ENCODE data around the gene PROSER3.
"Not testable (repeated sequence)": the region's sequence is repeated elsewhere in the genome, so short reads cannot be mapped to it uniquely, and the experiment has no call there.

The PROSER3 gene

DNA sequence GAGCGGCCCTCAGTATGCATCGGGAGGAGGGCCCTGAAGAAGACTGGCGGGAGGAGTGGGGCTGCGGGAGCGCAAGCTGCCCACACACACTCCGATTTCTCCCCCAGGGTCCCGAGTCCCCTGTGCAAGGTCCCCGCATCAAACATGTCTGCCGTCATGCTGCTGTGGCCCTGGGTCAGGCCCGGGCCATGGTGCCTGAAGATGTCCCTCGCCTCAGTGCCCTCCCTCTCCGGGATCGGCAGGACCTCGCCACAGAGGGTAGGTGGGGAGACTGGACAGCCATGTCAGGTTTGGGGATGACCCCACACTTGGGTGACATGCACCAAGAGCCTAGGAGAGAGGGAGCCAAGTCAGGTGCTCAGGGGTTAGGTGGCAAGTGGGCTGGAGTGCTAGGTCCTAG lies 35.5 kb upstream of the PROSER3 start:
- no peak for DNase-seq (ENCODE audit: low read depth in 3 of 3)

DNA sequence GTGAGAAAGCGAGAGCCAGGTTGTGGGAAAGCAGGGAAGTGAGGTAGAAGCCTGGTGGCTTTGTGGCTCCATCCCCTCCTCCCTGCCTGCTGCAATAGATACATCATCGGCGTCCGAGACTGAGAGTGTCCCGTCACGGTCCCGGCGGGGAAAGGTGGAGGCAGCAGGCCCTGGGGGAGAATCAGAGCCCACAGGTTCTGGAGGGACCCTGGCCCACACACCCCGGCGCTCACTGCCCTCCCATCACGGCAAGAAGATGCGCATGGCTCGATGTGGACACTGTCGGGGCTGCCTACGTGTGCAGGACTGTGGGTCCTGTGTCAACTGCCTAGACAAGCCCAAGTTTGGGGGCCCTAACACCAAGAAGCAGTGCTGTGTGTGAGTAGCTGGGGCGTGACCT lies 35.1 kb upstream of the PROSER3 start:
- DNase-seq (ENCODE audit: low read depth in 3 of 3), result no peak

DNA sequence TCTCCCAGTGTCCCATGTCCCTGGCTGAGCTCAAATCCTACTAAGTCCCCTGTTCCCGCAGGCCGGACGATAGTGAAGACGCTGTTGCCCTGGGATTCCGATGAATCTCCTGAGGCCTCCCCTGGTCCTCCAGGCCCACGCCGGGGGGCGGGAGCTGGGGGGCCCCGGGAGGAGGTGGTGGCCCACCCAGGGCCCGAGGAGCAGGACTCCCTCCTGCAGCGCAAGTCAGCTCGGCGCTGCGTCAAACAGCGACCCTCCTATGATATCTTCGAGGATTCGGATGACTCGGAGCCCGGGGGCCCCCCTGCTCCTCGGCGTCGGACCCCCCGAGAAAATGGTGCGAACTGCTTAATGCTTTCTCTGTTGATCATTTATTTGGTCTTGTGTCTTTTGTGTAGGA lies 34.3 kb upstream of the PROSER3 start:
- no peak for DNase-seq (ENCODE audit: low read depth in 3 of 3)

DNA sequence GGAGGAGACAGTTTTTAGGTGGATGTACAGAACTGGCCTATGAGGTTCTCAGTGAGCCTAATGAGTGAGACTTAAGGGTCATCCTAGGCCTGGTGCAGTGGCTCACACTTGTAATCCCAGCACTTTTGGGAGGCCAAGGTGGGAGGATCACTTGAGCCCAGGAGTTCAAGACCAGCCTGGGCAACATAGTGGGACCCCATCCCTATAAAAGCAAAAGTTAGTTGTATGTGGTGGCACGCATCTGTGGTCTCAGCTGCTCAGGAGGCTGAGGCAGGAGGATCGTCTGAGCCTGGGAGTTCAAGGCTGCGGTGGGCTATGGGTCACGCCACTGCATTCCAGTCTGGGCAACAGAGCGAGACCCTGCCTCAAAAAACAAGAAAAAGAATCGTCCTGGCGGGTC lies 33.8 kb upstream of the PROSER3 start:
- DNase-seq (ENCODE audit: low read depth in 3 of 3), result not testable (repeated sequence)

DNA sequence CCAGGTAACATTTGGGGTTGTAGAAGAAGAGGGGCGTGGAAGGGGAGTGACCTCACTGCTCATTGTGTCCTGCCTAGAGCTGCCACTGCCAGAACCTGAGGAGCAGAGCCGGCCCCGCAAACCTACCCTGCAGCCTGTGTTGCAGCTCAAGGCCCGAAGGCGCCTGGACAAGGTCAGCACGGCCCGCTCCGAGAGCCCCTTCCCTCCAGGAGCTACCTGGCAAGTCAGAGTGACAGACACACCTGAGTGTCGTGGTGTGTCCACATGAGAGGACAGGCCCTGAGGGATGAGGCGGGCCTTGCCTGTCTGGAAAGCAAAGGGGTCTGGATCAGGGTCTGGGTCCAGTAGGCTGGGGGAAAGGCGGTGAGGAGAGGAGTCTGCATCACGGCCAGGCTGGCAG lies 33.4 kb upstream of the PROSER3 start:
- DNase-seq (ENCODE audit: low read depth in 3 of 3), result no peak

DNA sequence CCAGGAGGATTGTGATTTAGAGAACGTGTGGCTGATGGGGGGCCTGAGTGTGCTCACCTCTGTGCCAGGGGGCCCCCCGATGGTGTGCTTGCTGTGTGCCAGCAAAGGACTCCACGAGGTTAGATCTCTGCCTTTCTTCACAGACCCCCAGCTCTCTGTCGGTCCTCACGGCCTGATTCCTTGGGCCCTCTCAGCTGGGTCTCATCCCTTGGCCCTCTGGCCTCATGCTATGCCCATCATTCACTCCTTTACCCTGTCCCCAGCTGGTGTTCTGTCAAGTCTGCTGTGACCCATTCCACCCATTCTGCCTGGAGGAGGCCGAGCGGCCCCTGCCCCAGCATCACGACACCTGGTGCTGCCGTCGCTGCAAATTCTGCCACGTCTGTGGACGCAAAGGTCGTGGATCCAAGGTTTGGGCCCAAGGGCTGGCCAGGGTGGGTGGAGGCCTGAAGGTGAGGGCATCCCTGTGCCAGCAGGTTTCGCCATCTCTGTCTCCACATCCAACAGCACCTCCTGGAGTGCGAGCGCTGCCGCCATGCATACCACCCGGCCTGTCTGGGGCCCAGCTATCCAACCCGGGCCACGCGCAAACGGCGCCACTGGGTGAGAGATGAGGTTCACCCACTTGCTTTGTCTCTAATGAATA lies 32.6 kb upstream of the PROSER3 start:
- no peak for DNase-seq (ENCODE audit: low read depth in 3 of 3)

DNA sequence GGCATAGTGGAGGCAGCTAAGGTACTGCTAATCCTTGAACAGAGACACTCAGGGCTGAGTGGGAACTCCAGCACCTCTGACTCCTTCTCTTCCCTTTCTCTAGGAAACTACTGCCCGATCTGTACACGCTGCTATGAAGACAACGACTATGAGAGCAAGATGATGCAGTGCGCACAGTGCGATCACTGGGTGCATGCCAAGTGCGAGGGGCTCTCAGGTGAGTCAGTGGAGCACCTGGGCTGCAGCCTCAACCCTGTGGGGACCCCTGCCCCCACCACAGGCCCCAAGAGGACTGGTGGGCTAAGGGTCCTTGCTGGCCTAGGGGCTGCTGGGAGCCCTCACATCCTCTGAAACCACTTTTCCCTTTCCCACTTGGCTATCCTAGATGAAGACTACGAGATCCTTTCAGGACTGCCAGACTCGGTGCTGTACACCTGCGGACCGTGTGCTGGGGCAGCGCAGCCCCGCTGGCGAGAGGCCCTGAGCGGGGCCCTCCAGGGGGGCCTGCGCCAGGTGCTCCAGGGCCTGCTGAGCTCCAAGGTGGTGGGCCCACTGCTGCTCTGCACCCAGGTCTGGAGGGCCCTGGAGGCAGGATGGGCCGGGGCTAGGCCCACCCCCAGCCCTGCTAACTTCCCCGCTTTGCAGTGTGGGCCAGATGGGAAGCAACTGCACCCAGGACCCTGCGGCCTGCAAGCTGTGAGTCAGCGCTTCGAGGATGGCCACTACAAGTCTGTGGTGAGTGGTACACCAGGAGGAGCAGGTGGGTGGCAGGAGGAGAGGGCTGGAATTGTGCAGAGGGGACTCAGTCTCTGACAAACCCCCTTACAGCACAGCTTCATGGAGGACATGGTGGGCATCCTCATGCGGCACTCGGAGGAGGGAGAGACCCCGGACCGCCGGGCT lies 30.7 kb upstream of the PROSER3 start:
- no peak for DNase-seq (ENCODE audit: low read depth in 3 of 3)

DNA sequence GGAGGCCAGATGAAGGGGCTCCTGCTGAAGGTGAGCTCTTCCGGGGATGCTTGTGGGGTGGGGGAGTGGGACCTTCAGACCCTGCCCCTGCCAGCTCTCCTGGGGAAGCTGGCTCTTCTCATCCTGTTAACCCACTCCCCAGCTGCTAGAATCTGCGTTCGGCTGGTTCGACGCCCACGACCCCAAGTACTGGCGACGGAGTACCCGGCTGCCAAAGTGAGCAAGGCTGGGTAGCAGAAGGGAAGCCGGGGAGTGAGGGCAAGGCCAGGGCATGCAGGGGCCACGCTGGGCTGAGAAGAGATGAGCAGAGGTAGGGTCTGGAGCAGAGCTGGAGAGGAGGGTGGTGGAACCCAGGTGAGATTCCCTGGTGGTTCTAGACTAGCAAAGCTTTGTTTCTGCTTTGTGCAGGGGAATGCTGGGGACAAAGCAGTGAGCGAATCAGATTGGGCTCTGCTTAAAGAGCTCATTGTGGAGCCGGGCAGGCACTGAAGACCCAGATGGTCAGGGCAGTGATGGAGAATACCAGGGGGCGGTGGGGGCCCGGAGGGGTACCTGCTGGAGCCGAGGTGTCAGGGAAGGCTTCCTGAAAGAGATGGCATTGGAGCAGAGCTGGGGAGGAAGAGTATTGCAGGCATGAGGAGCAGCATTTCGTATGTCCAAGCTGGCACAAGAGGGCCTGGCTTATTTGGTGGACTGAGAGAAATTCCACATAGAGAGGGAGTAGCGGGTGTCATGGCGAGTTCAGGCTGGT lies 29.8 kb upstream of the PROSER3 start:
- DNase-seq (ENCODE audit: low read depth in 3 of 3), result no peak

DNA sequence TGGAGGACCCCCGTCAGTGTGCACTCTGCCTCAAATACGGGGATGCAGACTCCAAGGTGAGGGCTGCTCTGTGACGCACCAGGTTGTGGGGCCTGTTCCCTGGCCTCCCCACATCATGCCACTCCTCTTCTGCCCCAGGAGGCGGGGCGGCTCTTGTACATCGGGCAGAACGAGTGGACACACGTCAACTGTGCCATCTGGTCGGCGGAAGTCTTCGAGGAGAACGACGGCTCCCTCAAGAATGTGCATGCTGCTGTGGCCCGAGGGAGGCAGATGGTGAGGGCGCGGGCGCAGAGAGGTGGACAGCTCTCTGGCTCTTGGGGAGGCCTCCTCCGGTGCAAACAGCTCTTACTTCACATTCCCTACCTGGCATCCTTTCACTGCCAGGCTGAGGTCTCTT lies 29.0 kb upstream of the PROSER3 start:
- DNase-seq (ENCODE audit: low read depth in 3 of 3), result no peak

DNA sequence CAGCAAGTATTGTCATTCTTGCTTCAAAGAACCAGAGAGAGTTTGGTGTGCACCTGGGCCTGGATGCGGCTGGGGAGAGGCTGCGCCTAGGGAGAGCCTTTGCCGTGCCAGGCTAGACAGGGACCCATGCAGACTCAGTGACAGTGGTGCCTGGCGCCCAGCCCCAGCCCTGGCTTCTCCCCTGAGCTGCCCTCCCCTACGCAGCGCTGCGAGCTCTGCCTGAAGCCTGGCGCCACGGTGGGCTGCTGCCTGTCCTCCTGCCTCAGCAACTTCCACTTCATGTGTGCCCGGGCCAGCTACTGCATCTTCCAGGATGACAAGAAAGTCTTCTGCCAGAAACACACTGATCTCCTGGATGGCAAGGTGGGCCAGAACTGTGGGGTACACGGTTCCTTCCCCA lies 28.2 kb upstream of the PROSER3 start:
- DNase-seq (ENCODE audit: low read depth in 3 of 3), result no peak

DNA sequence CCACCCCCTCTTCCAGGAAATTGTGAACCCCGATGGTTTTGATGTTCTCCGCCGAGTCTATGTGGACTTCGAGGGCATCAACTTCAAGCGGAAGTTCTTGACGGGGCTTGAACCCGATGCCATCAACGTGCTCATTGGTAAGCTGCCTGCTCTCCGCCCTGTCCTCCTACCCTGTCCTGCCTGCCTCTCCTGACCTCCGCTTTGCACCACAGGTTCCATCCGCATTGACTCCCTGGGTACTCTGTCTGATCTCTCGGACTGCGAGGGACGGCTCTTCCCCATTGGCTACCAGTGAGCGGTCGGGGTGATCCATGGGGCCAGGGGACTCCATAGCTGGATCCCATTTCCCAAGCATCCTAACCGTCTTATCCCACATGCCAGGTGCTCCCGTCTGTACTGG lies 27.6 kb upstream of the PROSER3 start:
- no peak for DNase-seq (ENCODE audit: low read depth in 3 of 3)

DNA sequence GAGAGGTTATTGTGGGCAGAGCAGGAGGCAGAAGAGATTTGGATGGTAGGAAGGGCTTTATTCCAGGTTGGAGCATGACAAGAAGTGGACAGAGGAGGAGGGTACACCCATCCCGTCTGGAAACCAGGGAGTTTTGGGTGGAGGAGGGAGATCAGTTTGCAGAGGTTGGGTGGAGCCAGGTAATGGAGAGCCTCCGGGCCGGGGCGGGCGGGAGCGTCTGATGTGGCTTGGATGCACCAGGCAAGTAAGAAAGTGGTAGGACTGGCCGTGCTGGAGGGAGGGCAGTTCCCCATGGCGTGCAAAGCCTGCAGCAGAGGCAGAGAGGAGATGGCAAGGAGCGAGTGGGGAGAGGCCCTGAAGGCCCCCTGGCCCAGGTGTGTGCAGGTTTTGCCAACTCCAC lies 26.6 kb upstream of the PROSER3 start:
- no peak for DNase-seq (ENCODE audit: low read depth in 3 of 3)

DNA sequence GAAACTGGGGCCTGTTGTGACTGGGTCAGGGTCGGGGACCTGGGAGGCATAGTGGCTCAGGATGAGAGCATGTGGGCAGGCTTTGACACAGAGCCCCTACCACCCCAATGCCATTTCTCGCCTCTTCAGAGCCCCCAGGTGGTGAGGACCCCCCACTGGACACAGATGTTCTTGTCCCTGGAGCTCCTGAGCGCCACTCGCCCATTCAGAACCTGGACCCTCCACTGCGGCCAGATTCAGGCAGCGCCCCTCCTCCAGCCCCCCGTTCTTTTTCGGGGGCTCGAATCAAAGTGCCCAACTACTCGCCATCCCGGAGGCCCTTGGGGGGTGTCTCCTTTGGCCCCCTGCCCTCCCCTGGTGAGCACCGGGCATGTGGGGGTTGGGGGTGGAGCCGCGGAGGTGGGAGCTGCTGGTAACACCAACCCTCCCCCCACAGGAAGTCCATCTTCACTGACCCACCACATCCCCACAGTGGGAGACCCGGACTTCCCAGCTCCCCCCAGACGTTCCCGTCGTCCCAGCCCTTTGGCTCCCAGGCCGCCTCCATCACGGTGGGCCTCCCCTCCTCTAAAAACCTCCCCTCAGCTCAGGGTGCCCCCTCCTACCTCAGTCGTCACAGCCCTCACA lies 26.1 kb upstream of the PROSER3 start:
- no peak for DNase-seq (ENCODE audit: low read depth in 3 of 3)

DNA sequence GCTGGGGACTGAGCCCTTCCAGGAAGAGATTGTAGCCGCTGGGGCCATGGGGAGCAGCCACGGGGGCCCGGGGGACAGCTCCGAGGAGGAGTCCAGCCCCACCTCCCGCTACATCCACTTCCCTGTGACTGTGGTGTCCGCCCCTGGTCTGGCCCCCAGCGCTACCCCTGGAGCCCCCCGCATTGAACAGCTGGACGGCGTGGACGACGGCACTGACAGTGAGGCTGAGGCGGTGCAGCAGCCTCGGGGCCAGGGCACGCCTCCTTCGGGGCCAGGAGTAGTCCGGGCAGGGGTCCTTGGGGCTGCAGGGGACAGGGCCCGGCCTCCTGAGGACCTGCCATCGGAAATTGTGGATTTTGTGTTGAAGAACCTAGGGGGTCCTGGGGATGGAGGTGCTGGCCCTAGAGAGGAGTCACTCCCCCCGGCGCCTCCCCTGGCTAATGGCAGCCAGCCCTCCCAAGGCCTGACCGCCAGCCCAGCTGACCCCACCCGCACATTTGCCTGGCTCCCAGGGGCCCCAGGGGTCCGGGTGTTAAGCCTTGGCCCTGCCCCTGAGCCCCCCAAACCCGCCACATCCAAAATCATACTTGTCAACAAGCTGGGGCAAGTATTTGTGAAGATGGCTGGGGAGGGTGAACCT lies 25.3 kb upstream of the PROSER3 start:
- DNase-seq (ENCODE audit: low read depth in 3 of 3), result no peak

DNA sequence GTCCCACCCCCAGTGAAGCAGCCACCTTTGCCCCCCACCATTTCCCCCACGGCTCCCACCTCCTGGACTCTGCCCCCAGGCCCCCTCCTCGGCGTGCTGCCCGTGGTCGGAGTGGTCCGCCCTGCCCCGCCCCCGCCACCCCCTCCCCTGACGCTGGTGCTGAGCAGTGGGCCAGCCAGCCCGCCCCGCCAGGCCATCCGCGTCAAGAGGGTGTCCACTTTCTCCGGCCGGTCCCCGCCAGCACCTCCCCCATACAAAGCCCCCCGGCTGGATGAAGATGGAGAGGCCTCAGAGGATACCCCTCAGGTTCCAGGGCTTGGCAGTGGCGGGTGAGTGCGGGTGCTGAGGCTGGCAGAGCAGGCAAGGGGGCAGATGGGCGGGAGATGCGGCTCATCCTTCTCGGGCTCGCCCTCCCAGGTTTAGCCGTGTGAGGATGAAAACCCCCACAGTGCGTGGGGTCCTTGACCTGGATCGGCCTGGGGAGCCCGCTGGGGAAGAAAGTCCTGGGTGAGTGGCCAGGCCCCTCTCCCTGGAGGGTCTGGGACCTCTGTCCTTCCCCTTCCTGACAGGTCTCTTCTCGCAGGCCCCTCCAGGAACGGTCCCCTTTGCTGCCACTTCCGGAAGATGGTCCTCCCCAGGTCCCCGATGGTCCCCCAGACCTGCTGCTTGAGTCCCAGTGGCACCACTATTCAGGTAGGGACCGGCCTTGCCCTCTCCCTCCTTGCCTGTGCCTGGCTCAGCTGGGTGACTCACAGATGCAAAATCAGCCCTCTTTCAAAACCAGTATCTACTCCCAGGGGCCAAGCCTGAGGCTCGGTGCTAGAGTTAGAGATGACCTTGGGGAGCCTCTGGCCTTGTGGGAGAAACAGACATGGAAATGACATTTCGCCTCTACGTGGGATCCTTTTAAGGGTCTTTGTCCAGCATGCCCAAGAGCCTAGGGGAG lies 24.5 kb upstream of the PROSER3 start:
- DNase-seq (ENCODE audit: low read depth in 3 of 3), result no peak

DNA sequence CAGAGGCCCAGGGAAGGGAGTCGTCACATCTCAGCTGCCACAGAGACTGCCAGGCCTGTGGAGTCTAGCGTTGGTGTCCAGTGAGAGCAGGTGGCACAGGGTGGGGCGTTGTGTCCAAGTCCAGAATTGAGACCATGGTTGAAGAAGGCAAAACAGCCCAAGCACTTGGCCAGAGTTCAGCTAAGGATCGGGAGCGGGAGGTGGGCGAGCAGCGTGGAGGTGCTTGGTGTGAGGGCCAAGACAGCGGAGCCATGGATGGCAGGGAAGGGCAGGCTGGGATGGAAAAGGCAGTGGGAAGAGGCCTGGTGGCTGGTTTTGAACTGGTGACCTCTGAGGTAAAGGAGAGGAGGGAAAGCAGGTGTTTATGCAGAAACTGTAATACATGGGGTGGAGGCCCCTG lies 23.7 kb upstream of the PROSER3 start:
- no peak for DNase-seq (ENCODE audit: low read depth in 3 of 3)

DNA sequence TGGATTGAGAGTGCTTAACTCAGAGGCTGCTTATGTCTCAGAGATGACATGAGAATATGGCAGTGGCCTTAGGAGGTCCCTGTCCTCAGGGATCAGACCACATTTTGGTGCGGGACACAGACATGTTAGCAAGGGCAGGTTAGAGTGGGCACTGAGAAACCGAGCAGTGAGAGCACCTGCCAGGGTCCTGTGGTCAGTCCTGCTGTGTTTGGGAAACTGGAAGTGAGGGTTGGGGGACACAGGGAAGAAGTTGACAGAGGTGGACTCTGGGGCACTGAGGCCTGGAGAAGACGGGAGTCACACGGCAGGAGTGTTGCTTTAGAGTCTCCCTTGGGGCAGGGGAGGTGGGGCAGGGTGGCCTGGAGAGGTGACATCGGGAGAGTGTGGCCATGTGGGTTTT lies 23.1 kb upstream of the PROSER3 start:
- DNase-seq (ENCODE audit: low read depth in 3 of 3), result no peak

DNA sequence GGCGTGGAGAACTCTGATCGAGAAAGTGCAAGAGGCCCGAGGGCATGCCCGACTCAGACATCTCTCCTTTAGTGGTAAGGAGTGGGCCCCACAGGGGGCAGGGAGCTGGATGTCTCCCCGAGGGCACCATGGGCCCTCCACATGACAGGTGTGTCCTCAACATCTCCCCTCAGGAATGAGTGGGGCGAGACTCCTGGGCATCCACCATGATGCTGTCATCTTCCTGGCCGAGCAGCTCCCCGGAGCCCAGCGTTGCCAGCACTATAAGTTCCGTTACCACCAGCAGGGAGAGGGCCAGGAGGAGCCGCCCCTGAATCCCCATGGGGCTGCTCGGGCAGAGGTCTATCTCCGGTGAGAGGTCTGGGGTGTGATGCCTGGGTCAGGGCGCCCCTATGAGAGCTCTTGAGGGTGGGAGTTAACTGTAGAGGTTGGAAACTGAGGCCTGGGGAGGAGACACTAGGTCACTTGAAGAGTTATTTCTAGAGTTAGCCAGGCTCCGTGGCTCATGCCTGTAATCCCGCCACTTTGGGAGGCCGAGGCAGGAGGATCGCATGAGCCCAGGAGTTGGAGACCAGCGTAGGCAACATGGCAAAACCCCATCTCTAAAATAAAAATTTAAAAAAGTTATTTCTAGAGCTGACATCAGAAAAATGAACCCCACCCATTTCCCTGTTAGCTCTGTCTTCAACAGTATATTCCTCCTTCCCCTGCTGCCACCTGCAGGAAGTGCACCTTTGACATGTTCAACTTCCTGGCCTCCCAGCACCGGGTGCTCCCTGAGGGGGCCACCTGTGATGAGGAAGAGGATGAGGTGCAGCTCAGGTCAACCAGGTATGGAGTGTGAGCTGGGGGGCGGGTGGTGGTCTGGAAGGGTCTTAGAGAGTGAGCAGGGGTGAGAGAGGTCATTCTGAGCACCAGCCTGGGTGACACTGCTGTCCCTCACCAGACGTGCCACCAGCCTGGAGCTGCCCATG lies 20.8 kb upstream of the PROSER3 start:
- DNase-seq (ENCODE audit: low read depth in 3 of 3), result no peak
